Chondrocyte (in vitro differentiated cells): Measurements from ENCODE around the gene GPR158. TPM values are rescaled to one million over a fixed set of nuclear protein-coding genes. Genes with fewer than 3 reads are reported as not detected.

ENCODE experiments used
- DNase-seq: peaks from one replicate; pipeline ENCODE4 v3.0.0; 2021; ENCODE audit warnings: mixed read lengths, low spot score
- H3K27ac Mint-ChIP-seq: one replicate; pipeline ENCODE4 v1.8.0; 2021; ENCODE audit warnings: mild to moderate bottlenecking, moderate library complexity, mixed read lengths; ENCODE audit not compliant: unreplicated experiment
- H3K27me3 Mint-ChIP-seq: 2 replicates; pipeline ENCODE4 v1.8.0; 2021; ENCODE audit warnings: low read depth, mixed read lengths
- H3K36me3 Mint-ChIP-seq: 2 replicates; pipeline ENCODE4 v1.8.0; 2021; ENCODE audit warnings: low read depth, mixed read lengths
- H3K4me1 Mint-ChIP-seq: 2 replicates; pipeline ENCODE4 v1.8.0; 2021; ENCODE audit warnings: low read depth, mild to moderate bottlenecking, mixed read lengths
- H3K4me3 Mint-ChIP-seq: one replicate; pipeline ENCODE4 v1.8.0; 2021; ENCODE audit warnings: mild to moderate bottlenecking, moderate library complexity, mixed read lengths; ENCODE audit not compliant: unreplicated experiment
- H3K9me3 Mint-ChIP-seq: 2 replicates; pipeline ENCODE4 v1.8.0; 2021; ENCODE audit warnings: low read depth, mixed read lengths
- total RNA-seq: library from RNA; stranded (reverse); gene quantifications from 3 replicates; pipeline ENCODE4 v1.2.1, GENCODE V29; 2021
- TF ChIP-seq, protein P1 (sequence below): fragments of 200-600 bp; sonication (generic); IDR thresholded peaks from 2 replicates; pipeline ENCODE4 v1.5.0; 2021; ENCODE audit warnings: antibody characterized with exemption, mild to moderate bottlenecking, moderate library complexity

The GPR158 gene
- total RNA-seq, 1 donor from 2014 or later = 0.10 TPM

DNA sequence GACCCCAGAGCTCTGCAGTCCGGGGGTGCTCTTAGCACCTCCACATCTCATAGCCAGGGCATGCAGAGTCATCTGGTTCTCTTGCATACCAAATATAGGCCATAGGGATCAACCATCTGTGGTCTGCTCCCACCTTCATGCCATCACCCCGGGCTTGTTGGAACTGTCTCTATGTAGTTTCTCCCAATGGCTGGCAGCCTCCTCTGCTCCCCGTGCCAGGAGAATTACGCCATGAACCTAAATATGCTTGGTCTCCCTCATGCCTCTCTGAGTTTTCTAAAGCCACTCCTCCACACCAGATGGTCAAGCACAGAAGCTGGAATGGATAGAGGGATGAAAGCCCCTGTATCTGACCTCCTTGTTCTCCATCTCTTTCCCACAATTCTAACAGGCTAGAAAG, 456.7 kb downstream of the GPR158 start:
- H3K36me3 Mint-ChIP-seq = no peaks in the 10 kb centered on the region
- H3K4me1 Mint-ChIP-seq = no peaks in the 10 kb centered on the region
- TF ChIP-seq, protein P1, sequence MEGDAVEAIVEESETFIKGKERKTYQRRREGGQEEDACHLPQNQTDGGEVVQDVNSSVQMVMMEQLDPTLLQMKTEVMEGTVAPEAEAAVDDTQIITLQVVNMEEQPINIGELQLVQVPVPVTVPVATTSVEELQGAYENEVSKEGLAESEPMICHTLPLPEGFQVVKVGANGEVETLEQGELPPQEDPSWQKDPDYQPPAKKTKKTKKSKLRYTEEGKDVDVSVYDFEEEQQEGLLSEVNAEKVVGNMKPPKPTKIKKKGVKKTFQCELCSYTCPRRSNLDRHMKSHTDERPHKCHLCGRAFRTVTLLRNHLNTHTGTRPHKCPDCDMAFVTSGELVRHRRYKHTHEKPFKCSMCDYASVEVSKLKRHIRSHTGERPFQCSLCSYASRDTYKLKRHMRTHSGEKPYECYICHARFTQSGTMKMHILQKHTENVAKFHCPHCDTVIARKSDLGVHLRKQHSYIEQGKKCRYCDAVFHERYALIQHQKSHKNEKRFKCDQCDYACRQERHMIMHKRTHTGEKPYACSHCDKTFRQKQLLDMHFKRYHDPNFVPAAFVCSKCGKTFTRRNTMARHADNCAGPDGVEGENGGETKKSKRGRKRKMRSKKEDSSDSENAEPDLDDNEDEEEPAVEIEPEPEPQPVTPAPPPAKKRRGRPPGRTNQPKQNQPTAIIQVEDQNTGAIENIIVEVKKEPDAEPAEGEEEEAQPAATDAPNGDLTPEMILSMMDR = no peak
- DNase-seq = no peak
- no peaks in the 10 kb centered on the region for H3K9me3 Mint-ChIP-seq
- H3K27me3 Mint-ChIP-seq = no peaks in the 10 kb centered on the region
- no peak overlapping the region for H3K4me3 Mint-ChIP-seq
- no peak overlapping the region for H3K27ac Mint-ChIP-seq

DNA sequence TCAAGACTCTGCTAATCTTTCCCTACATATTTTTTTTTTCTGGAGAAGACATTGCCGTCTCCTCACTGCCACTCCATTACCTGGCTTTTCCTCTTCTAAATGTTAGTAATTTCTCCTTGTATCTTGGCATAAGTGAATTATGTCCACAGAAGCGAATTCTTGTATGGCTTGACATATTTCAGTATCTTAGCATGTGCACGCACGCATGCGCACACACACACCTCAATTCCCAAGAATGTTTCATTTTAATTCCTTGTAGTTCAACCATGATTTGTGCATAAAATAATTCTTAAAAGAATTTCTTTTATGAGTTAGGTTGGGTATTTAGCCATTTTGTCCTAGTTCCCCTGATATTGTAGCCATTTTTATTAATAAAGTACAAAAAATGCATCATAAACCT, 458.0 kb downstream of the GPR158 start:
- TF ChIP-seq, protein P1 = no peak
- DNase-seq = no peak
- Mint-ChIP-seq H3K4me3 (no peak overlapping the region), H3K4me1 (no peaks in the 10 kb centered on the region), H3K36me3 (no peaks in the 10 kb centered on the region), H3K9me3 (no peaks in the 10 kb centered on the region), H3K27ac (no peak overlapping the region), H3K27me3 (no peaks in the 10 kb centered on the region)

DNA sequence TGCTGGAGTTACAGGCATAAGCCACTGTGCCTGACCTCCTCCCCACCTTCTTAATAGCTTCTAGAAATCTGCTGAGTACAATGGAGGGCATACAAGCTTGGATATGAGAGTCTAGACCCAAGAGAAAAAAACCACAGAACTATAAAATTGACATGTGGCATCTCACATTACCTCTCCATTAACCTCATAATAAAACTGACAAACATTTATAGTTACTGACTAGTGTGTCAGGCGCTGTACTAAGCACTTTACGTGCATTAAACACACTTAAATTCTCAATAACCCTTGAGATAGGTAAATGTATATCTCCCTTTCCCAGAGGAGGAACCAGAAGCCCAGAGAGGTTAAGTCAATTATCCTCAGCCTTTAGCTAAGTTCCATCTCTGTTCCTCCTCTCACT, 458.7 kb downstream of the GPR158 start:
- TF ChIP-seq, protein P1 = no peak
- DNase-seq = no peak
- no peaks in the 10 kb centered on the region for H3K36me3 Mint-ChIP-seq
- H3K9me3 Mint-ChIP-seq = no peaks in the 10 kb centered on the region
- H3K4me1 Mint-ChIP-seq = no peaks in the 10 kb centered on the region
- H3K4me3 Mint-ChIP-seq = no peak overlapping the region
- H3K27ac Mint-ChIP-seq = no peak overlapping the region
- no peaks in the 10 kb centered on the region for H3K27me3 Mint-ChIP-seq

DNA sequence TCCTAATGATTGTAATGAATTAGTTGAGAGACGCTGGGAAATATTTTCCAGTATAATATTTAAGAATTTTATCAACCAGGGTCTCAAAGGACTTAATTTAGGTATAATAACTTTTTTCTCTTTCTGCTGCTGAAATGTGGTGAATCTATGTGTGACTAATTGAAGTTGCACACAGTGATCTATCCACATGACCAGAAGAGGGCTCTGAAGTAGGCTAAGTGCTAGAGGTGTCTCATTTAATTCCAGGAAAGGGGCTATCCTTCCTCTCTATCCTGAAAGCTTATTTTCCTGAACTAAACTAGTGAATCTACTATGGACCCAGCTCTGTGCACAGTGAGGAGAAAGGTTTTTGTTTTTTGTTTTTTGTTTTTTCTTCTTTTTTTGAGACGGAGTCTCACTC, 464.8 kb downstream of the GPR158 start:
- no peak for DNase-seq
- H3K4me3 Mint-ChIP-seq = no peak overlapping the region
- no peaks in the 10 kb centered on the region for H3K4me1 Mint-ChIP-seq
- H3K36me3 Mint-ChIP-seq = no peaks in the 10 kb centered on the region
- TF ChIP-seq, protein P1 = no peak
- no peaks in the 10 kb centered on the region for H3K27me3 Mint-ChIP-seq
- no peak overlapping the region for H3K27ac Mint-ChIP-seq
- no peaks in the 10 kb centered on the region for H3K9me3 Mint-ChIP-seq

DNA sequence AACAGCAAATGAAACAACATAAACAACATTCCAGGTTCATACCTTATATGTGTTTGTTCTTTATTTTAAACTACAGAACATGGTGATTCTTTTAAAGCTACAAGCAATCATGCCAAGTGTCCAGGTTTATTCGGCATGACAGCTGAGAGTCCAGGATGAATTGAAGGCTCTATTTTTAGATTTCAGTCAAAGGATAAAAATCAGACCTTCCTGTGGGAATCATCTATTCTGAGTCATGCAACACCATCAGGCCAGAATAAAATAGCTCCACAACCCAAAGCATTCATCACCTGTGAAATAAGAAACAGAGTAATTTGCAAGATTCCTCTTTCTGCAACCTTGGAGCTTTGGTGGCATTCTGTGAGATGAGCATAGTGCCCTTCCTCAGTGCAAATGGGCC, 466.8 kb downstream of the GPR158 start:
- TF ChIP-seq, protein P1 = no peak

More for the DNA sequence above, 466.8 kb downstream of the GPR158 start:
- no peak for DNase-seq
- H3K9me3 Mint-ChIP-seq = no peaks in the 10 kb centered on the region
- no peaks in the 10 kb centered on the region for H3K36me3 Mint-ChIP-seq
- H3K27ac Mint-ChIP-seq = no peak overlapping the region
- H3K4me3 Mint-ChIP-seq = no peak overlapping the region
- no peaks in the 10 kb centered on the region for H3K4me1 Mint-ChIP-seq
- H3K27me3 Mint-ChIP-seq = no peaks in the 10 kb centered on the region
